ENCODE results near the gene FRMD1.

DNA sequence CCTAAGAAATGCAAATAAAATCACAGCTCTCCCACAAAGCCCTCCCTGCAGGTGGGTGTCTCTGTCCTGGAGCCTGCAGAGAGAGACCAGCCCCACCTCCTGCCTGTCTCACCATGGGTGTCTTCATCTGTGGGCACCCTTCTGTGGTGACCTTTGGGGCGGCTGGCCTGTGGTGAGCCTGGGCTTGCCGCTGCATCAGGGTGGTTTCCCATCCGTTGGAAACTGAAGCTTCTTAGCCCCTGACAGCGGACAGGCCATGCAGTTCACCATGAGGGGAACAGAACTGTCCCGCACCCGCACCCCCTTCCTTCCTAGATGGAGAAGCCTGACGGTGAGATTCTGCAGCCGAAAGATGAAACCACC lies 42.3 kb upstream of the FRMD1 start:
- TF ChIP-seq, protein P1, sequence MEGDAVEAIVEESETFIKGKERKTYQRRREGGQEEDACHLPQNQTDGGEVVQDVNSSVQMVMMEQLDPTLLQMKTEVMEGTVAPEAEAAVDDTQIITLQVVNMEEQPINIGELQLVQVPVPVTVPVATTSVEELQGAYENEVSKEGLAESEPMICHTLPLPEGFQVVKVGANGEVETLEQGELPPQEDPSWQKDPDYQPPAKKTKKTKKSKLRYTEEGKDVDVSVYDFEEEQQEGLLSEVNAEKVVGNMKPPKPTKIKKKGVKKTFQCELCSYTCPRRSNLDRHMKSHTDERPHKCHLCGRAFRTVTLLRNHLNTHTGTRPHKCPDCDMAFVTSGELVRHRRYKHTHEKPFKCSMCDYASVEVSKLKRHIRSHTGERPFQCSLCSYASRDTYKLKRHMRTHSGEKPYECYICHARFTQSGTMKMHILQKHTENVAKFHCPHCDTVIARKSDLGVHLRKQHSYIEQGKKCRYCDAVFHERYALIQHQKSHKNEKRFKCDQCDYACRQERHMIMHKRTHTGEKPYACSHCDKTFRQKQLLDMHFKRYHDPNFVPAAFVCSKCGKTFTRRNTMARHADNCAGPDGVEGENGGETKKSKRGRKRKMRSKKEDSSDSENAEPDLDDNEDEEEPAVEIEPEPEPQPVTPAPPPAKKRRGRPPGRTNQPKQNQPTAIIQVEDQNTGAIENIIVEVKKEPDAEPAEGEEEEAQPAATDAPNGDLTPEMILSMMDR (IDR thresholded peaks at IDR 0.05) = no peak
- no peak for TF ChIP-seq POLR2A (IDR thresholded peaks at IDR 0.05)
